Activated naive CD8-positive, alpha-beta T cell treated with anti-CD3 and anti-CD28 coated beads for 36 hours (primary cell): ENCODE measurements around the gene IMMP2L. TPM values are rescaled to one million over a fixed set of nuclear protein-coding genes. Genes with fewer than 3 reads are reported as not detected.
A peak's percentile ranks its signal among the peaks of the same experiment; 100 is the strongest.

ENCODE experiments used
- DNase-seq: peaks from one replicate; pipeline ENCODE4 v3.0.0; 2021
- H3K27ac Mint-ChIP-seq: one replicate; pipeline ENCODE4 v1.8.0; 2022; ENCODE audit warnings: mild to moderate bottlenecking, moderate library complexity, mixed read lengths
- H3K27me3 Mint-ChIP-seq: one replicate; pipeline ENCODE4 v1.8.0; 2022; ENCODE audit warnings: mild to moderate bottlenecking, mixed read lengths
- H3K36me3 Mint-ChIP-seq: one replicate; pipeline ENCODE4 v1.8.0; 2021; ENCODE audit warnings: mild to moderate bottlenecking, mixed read lengths
- H3K4me1 Mint-ChIP-seq: one replicate; pipeline ENCODE4 v1.8.0; 2021; ENCODE audit warnings: mixed read lengths
- H3K4me3 Mint-ChIP-seq: one replicate; pipeline ENCODE4 v1.8.0; 2022; ENCODE audit warnings: mild to moderate bottlenecking, moderate library complexity, mixed read lengths
- H3K9me3 Mint-ChIP-seq: one replicate; pipeline ENCODE4 v1.8.0; 2022; ENCODE audit warnings: mixed read lengths
- total RNA-seq, 2 experiments: library from RNA; stranded (reverse); gene quantifications; one replicate each; pipeline ENCODE4 v1.2.3, GENCODE V29; 2021

Gene IMMP2L
- total RNA-seq, 2 experiments from 2014 or later = 18.5 to 20.9 TPM

GRCh38 chr7:111571720-111572119 lies 9.4 kb upstream of the IMMP2L start:
- no peak for DNase-seq
- Mint-ChIP-seq H3K27me3 (peaks cover 11% of the 10 kb centered on the region), H3K4me1 (no peaks in the 10 kb centered on the region), H3K4me3 (no peak overlapping the region), H3K36me3 (peaks cover 4% of the 10 kb centered on the region), H3K27ac (no peak overlapping the region), H3K9me3 (peaks cover 16% of the 10 kb centered on the region)

DNA sequence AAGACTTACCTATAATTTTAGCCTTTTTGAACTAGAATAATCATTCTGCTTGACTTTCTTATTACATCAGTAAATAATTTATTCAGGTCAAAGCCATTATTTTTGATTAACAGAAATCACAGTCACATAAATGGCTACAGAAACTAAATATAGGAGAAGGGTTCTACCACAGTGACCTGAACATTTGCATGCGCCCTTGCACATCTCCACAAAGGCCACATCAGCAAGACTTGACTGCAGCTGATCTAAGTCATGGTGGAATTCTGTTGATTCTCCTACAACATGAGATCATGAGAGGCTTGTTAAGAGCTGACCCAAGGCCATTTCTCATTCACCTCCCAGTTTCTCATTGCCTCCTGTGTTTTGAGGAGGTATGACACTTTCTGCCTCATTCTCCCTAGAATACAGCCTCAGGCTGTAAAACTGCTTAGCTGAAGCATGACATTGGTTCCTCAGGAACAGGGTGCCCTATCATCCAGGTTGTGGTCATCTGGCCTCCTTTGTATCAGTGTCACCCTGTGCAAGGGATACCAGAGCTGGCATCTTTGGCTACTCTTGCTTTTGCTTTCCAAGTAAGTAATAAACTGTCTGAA lies 6.7 kb upstream of the IMMP2L start:
- Mint-ChIP-seq H3K27ac (no peak overlapping the region), H3K4me3 (no peak overlapping the region), H3K4me1 (no peaks in the 10 kb centered on the region), H3K9me3 (peaks cover 16% of the 10 kb centered on the region), H3K36me3 (peaks cover 4% of the 10 kb centered on the region), H3K27me3 (peaks cover 11% of the 10 kb centered on the region)
- no peak for DNase-seq

- peaks cover 11% of the 10 kb centered on the region for H3K27me3 Mint-ChIP-seq
- H3K4me3 Mint-ChIP-seq = no peak overlapping the region
- no peak for DNase-seq
- peaks cover 4% of the 10 kb centered on the region for H3K36me3 Mint-ChIP-seq
- H3K4me1 Mint-ChIP-seq = no peaks in the 10 kb centered on the region
- peaks cover 16% of the 10 kb centered on the region for H3K9me3 Mint-ChIP-seq
- H3K27ac Mint-ChIP-seq = no peak overlapping the region
Measured at GRCh38 chr7:111568419-111568818, 6.1 kb upstream of the IMMP2L start.

DNA sequence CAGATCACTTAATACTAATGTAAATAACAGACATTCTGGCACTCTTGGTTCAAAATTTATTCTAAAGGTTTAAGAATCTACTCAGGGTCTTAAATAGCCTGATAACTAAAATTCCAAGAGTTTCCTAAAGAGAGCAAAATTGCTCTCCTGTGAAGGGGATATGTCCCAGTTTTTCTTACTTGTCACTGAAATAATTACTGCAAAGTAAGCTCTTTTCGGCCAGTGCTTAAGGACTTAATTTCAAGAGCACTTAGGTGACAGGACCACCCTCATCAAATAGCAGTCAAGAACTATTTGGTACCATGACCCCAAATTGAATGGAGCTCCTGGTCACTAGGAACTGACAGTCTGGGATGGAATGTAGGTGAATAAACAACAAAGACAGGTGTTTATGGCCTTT lies 1.8 kb upstream of the IMMP2L start:
- Mint-ChIP-seq H3K9me3 (no peaks in the 10 kb centered on the region), H3K27me3 (peaks cover 11% of the 10 kb centered on the region), H3K27ac (no peak overlapping the region), H3K4me1 (peaks cover 23% of the 10 kb centered on the region), H3K4me3 (no peak overlapping the region), H3K36me3 (peaks cover 14% of the 10 kb centered on the region)
- no peak for DNase-seq

- no peak for DNase-seq
- Mint-ChIP-seq H3K9me3 (no peaks in the 10 kb centered on the region), H3K36me3 (peaks cover 32% of the 10 kb centered on the region), H3K4me1 (peaks cover 39% of the 10 kb centered on the region), H3K4me3 (peak overlapping the region; percentile 93), H3K27ac (peak overlapping the region; percentile 96), H3K27me3 (no peaks in the 10 kb centered on the region)
Measured at GRCh38 chr7:111561654-111561903, 713 bp downstream of the IMMP2L start.

DNA sequence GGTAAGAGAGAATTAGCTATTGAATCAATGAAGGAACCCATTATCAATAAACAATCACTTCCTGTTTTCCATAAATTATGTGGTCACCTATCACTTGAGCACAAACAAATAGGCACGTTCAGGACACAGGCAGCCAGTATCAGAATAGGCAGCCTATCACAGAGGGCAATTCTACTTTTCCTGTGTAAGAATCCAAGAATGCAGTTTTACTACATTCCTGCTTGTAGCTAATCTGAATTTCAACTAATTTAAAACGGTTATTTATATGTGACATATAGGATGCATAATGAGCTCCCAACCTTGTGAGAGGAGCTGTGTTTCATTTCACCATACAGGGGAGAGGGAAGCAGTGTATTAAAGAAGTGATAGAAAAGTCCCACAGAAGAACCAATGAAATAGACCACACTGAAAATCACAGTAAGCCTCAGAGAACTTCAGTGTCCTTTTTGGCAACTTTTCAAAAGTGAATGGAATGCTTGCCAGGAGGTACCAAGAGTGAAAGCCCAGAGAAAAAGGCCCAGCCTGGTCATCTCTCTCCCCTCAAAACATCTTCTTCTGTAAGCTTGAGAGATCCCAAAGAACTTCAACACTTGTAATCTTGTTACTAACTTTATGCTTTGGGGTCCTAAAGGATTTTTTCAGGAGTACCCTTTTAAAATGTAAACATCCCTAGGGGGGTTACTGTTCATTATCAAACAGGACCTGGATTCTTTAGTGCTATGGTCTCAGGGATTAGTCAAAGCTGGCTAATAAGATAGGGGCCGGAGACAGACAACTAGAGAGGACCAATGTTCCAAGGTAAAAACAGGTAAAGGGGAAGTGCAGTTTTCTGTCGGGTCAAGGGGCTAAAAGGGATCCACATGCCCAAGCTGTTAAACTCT lies 1.3 kb downstream of the IMMP2L start:
- H3K27me3 Mint-ChIP-seq = no peaks in the 10 kb centered on the region
- no peak for DNase-seq
- H3K27ac Mint-ChIP-seq = peak overlapping the region; percentile 96
- H3K4me3 Mint-ChIP-seq = peak overlapping the region; percentile 93
- H3K4me1 Mint-ChIP-seq = peaks cover 39% of the 10 kb centered on the region
- no peaks in the 10 kb centered on the region for H3K9me3 Mint-ChIP-seq
- peaks cover 37% of the 10 kb centered on the region for H3K36me3 Mint-ChIP-seq

- no peak overlapping the region for H3K4me3 Mint-ChIP-seq
- H3K36me3 Mint-ChIP-seq = peaks cover 52% of the 10 kb centered on the region
- H3K4me1 Mint-ChIP-seq = peaks cover 42% of the 10 kb centered on the region
- no peak for DNase-seq
- H3K27ac Mint-ChIP-seq = no peak overlapping the region
- H3K9me3 Mint-ChIP-seq = no peaks in the 10 kb centered on the region
- no peaks in the 10 kb centered on the region for H3K27me3 Mint-ChIP-seq
Measured at GRCh38 chr7:111558991-111559390, 3.3 kb downstream of the IMMP2L start.

DNA sequence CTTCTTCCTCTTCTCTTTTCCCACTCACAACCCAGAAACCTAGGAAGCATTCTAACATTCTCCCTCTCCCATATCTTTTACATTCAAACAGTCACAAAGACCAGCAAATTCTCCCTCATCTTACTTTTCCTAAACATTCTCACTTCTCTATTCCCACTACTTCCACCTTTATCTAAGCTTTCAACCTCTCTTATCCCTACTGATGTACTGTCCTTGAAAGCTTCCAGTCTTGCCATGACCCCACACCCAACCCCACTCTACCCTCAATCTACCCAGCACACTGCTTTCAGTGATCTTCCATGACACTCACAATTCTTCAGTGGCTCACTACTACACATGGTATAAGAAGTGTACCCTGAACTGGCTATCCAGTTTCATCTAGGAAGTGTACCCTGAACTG lies 5.3 kb downstream of the IMMP2L start:
- Mint-ChIP-seq H3K36me3 (peaks cover 58% of the 10 kb centered on the region), H3K27ac (no peak overlapping the region), H3K4me3 (no peak overlapping the region), H3K27me3 (no peaks in the 10 kb centered on the region), H3K4me1 (peaks cover 40% of the 10 kb centered on the region), H3K9me3 (no peaks in the 10 kb centered on the region)
- DNase-seq = no peak

DNA sequence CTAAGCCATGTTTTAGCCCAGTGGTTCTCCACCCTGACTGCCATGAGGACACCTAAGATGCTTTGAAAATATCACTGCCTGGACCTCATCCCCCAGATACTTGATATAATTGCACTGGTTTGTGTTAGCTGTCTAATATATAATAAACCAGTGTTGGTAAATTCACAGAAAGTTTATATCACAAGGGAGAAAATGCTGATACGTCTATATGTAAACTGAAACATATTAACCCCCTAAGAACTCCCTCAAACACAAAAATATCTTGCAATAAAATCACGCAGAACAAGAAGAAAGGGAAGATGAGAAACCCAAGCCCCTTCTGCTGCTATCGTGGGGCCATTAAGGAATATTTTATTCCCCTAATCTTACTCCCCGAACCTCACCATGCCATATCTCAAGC lies 8.2 kb downstream of the IMMP2L start:
- no peak for DNase-seq
- H3K4me3 Mint-ChIP-seq = no peak overlapping the region
- no peak overlapping the region for H3K27ac Mint-ChIP-seq
- H3K9me3 Mint-ChIP-seq = no peaks in the 10 kb centered on the region
- H3K4me1 Mint-ChIP-seq = peaks cover 22% of the 10 kb centered on the region
- H3K36me3 Mint-ChIP-seq = peaks cover 65% of the 10 kb centered on the region
- H3K27me3 Mint-ChIP-seq = no peaks in the 10 kb centered on the region

GRCh38 chr7:111541067-111541466 lies 21.2 kb downstream of the IMMP2L start:
- Mint-ChIP-seq H3K36me3 (peaks cover 34% of the 10 kb centered on the region), H3K27me3 (no peaks in the 10 kb centered on the region), H3K9me3 (no peaks in the 10 kb centered on the region), H3K4me3 (no peak overlapping the region), H3K27ac (no peak overlapping the region), H3K4me1 (peaks cover 3% of the 10 kb centered on the region)
- no peak for DNase-seq

- Mint-ChIP-seq H3K36me3 (peaks cover 34% of the 10 kb centered on the region), H3K9me3 (no peaks in the 10 kb centered on the region), H3K4me1 (peaks cover 3% of the 10 kb centered on the region), H3K27ac (no peak overlapping the region), H3K4me3 (no peak overlapping the region), H3K27me3 (no peaks in the 10 kb centered on the region)
- DNase-seq = no peak
Measured at GRCh38 chr7:111540199-111540815, 22.0 kb downstream of the IMMP2L start.

- Mint-ChIP-seq H3K4me3 (no peak overlapping the region), H3K36me3 (peaks cover 26% of the 10 kb centered on the region), H3K27ac (no peak overlapping the region), H3K27me3 (no peaks in the 10 kb centered on the region), H3K9me3 (no peaks in the 10 kb centered on the region), H3K4me1 (peaks cover 11% of the 10 kb centered on the region)
- no peak for DNase-seq
Measured at GRCh38 chr7:111537134-111537533, 25.2 kb downstream of the IMMP2L start.

DNA sequence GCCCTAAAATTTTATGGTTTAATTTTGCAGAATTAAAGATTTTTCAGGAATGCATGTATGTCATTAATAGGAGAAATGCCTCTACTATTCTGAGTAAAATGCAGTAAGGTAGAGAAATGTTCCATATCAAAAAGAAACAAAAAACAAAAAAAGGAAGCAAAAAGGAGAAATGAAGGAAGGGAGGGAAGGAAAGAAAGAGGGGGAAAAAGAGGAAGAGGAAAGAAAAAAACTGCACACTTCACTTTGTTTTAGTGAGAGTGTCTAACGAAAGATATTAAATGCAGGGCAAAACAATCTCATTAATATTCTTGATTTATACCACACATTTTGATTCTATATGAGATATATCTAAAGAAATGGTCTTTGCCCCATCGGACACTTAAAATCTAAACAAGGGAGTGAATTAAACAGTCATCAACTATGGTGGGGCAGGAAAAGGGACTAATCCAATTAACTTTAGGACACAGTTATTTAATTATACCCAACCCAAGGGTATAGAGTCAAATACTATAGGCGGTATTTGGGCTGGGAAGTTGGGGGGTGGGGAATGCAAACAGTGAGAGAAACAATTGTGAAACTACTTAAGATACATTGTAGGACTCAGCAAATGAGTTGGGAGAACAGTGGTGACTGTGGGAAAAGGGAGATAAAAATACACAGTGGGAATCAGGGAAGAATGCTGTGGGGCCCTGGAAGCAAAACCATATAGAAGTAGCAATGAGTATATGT lies 27.0 kb downstream of the IMMP2L start:
- Mint-ChIP-seq H3K4me3 (no peak overlapping the region), H3K27me3 (no peaks in the 10 kb centered on the region), H3K4me1 (peaks cover 17% of the 10 kb centered on the region), H3K27ac (no peak overlapping the region), H3K36me3 (peaks cover 18% of the 10 kb centered on the region), H3K9me3 (no peaks in the 10 kb centered on the region)
- no peak for DNase-seq

- Mint-ChIP-seq H3K4me1 (peaks cover 39% of the 10 kb centered on the region), H3K36me3 (peaks cover 12% of the 10 kb centered on the region), H3K27me3 (no peaks in the 10 kb centered on the region), H3K4me3 (no peak overlapping the region), H3K27ac (no peak overlapping the region), H3K9me3 (no peaks in the 10 kb centered on the region)
- no peak for DNase-seq
Measured at GRCh38 chr7:111532625-111533024, 29.7 kb downstream of the IMMP2L start.

- peaks cover 40% of the 10 kb centered on the region for H3K4me1 Mint-ChIP-seq
- H3K27me3 Mint-ChIP-seq = no peaks in the 10 kb centered on the region
- no peak for DNase-seq
- H3K36me3 Mint-ChIP-seq = peaks cover 12% of the 10 kb centered on the region
- no peaks in the 10 kb centered on the region for H3K9me3 Mint-ChIP-seq
- no peak overlapping the region for H3K4me3 Mint-ChIP-seq
- H3K27ac Mint-ChIP-seq = no peak overlapping the region
Measured at GRCh38 chr7:111531993-111532392, 30.3 kb downstream of the IMMP2L start.
